Limb (tissue), 2 donors: ENCODE data around the gene FNDC10.
"Not testable (repeated sequence)": the region's sequence is repeated elsewhere in the genome, so short reads cannot be mapped to it uniquely, and the experiment has no call there.

Source experiments
- DNase-seq, 2 donors: peaks; one replicate each; pipeline ENCODE4 v3.0.0-alpha.2; 2016; ENCODE audit errors: extremely low spot score in 2 of 2

Gene FNDC10

DNA sequence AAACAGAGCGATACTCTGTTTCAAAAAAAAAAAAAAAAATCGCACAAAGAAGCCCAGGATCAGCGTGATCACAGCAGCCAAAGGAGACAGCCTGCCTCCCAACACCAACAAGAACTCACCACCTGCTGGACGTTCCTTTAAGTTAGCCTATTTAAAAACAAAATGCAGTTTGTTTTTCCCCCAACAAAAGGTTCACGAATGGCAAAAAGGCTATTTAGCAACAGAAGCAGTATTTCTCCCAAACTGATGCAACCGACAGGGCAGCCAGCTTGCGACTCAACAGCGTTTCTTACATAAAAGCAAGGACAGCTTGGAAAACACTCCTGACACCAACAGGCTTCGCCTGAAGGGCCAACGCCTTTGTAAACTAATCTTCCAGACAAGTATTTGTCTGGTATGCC lies 32.0 kb downstream of the FNDC10 start:
- DNase-seq, result no peak

DNA sequence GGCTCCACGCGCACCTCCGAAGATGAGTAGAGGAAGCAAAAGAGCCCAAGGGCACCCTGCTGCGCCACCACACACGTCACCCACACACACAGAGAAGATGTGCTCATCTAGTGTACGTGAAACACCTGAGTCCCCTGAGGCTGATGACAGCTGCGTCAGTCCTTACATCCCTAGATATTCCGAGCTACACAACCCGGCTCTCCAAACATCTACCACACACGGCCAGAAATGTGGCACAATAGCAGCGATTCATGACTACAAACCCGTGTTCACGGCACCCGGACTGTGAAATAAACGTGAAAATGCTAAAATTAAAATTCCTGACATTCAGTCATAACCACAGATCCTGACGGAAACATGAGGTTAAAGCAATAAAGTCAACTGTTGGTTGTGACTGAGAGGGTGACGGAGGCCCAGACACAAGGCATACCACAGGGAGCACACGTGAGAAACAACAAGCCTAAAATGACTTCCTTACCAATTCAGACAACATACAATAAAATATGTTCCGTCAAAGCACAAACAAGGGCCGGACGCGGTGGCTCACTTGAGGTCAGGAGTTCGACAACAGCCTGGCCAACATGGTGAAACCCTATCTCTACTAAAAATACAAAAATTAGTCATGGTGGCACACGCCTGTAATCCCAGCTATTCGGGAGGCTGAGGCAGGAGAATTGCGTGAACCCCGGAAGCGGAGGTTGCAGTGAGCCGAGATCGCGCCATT lies 32.6 kb downstream of the FNDC10 start:
- no peak for DNase-seq

DNA sequence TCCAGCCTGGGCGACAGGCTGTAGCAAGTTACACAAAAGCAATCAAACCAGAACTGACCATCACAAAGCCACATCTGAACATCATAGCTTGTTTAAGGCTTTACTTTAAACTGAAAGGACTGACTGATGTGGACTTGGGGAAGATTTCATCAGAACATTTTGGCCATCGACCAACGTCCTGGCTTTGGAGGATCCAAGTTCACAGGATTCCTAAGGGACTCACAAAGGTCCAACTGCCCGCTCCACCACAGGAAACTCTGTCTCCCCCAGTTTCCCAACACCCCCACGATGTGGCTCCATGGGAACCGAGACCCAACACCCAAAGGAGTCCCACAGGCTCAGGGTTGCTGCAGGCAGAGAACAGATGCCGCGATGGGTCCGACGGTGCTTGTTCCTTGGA lies 34.6 kb downstream of the FNDC10 start:
- DNase-seq, result no peak

DNA sequence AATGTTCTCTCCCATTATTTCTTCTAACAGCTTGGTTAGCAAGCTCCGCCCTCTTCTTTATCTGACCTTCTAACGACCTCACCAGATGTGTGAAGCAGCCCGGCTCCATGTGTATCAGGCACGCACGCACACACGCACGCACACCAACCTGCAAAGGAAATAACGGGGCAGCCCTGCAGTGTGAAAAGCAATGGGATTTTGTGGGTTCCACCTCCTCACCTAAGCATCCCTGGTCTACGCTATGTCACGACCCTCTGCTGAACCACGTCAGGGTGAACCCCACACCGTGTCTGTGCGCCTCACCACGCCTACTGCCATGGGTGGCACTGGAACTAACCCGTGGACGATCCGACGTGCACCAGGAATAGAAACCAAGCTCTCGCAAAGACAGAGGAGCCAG lies 35.7 kb downstream of the FNDC10 start:
- no peak for DNase-seq

DNA sequence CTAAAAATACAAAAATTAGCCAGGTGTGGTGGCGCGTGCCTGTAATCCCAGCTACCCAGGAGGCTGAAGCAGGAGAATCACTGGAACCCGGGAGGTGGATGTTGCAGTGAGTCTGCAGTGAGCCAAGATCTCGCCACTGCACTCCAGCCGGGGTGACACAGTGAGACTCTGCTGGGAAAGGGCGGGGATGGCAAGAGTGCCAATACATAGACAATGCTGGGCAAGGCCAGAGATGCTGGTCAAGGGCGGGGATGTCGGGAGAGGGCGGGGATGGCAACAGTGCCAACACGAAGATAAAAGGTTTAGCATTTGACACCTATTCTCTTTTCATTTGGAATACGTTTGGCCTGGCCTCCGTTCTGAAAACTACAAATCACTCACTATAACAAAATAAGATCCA lies 36.2 kb downstream of the FNDC10 start:
- no peak for DNase-seq

DNA sequence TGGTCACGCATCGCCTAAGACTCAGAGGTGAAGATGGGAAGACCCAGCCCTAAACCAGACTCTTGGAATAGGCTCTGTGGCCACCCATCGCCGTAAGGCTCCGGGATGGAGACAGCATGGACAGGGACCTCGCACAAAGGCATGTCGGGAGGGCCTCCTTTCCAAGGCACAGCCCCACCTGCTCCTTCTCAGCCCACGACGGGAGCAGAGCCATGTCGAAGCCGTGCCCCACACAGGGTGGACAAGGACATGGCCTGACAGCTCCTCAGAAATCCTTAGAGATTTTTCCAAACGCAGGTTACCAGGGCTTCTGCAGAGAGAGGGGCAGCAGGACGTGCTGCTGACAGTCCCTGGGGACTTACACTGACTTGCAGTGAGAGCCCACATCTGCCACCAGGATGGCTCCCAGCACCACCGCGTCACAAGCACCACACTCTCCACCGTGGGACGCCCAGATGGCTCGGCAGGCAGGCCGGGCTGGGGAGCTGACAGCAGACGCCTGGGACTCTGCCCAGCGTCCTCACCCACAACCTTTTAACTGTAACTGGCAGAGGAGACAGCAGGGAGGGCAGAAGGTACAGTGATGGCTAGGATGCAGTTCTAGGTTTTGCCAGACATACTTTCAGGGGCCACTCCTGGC lies 37.3 kb downstream of the FNDC10 start:
- no peak for DNase-seq

DNA sequence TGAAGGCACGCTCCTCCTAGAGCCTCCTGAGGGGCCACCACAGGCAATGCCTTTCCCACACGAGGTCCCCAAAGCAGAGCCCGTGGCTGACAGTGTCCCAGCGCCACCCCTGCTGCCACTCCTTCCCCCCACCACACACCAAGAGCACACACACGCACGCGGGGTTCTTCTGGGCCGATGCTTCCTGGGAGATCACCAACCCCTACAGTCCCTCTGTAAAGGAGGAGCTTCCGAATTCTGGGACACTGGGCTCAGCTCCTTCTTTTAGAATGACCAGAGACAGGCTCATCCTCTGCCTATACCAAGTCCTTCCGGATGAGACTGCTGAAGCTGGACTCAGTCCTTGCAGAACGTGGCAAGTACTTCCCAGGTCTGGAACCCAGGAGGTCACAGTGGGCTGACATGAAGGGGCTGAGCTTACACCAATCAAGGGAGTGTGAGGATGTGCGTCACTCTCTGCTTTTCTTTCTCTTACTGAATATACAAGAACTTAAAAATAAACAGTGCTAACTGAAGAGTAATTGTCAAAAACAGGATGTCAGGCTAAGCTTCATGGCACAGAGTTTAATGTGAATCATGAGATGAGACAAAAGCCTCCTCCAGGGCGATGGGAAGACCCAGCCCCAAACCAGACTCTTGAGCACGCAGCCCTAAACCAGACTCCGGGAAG lies 38.0 kb downstream of the FNDC10 start:
- no peak for DNase-seq

DNA sequence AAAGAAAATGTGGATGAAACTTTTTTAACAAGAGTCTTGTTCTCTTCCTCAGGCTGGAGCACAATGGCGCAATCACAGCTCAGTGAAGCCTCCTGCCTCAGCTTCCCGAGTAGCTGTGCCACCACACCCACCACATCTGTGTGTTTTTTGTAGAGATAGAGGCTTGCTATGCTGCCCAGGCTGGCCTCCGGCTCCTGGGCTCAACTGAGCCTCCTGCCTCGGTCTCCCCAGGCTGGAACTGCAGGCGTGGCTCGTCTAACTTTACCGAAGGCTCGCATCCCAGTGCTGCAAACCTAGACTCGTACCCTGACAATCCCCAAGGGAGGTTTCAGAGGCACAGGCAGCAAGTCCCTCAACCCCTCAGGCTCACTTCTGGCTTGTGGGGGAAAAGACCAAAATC lies 39.8 kb downstream of the FNDC10 start:
- no peak for DNase-seq

DNA sequence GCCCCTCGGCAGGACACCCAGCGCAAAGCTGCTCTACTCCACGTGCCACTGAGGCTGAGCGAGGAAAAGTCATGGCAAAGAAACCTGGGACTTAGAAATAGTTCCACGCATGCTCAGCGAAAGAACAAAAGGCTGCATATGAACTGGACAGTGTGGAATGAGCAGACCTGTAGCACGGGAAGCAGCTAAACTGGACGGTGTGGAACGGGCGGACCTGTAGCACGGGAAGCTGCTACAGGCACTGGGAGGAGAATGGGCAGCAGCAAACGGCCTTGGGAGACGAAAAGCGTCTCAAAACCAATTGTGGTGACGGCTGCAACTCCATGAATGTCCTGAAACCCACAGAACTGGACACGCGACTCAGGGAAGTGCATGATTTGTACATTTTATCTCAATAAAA lies 40.9 kb downstream of the FNDC10 start:
- no peak for DNase-seq

DNA sequence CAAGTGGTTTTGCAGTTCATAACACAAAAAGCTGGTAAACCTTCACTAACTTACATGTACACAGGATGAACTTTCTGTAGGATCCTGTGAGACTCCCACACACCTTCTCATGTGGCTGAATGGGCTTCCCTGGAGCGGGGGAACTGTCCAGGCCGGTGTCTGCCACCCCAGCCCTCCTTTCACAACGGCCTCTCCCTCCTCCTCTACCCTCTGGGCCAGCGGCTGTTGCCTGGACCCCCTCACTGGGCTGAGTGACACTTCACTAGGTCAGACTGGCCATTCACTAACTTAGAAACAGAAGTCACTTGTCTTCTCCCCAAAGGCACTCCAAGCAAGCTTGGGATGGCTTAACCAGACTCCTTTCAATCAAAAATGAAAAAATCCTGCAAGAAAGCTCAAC lies 41.3 kb downstream of the FNDC10 start:
- DNase-seq, result no peak

DNA sequence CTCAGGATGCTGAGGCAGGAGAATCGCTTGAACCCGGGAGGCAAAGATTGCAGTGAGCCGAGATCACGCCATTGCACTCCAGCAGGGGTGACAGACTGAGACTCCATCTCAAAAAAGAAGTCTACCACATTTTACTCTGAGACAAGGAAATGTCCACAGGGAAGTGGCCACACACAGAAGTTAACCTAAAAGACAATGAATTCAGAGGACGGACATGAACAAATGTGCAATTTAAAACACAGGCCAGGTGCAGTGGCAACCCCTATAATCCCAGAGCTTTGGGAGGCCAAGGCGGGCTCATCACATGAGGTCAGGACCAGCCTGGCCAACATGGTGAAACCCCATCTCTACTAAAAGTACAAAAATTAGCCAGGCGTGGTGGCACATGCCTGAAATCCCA lies 42.2 kb downstream of the FNDC10 start:
- not testable (repeated sequence) for DNase-seq

DNA sequence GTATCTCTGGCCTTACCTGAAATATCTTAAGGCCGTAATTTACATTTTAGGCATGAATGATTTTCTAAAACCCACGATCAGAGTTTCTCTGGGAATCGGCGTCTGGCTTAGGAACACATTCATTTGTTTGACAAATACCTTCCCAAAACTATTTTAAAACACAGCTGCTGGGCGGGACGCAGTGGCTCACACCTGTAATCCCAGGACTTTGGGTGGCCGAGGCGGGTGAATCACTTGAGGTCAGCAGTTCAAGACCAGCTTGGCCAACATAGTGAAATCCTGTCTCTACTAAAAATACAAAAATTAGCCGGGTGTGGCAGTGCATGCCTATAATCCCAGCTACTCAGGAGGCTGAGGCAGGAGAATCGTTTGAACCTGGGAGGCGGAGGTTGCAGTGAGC lies 43.0 kb downstream of the FNDC10 start:
- DNase-seq, result not testable (repeated sequence)

DNA sequence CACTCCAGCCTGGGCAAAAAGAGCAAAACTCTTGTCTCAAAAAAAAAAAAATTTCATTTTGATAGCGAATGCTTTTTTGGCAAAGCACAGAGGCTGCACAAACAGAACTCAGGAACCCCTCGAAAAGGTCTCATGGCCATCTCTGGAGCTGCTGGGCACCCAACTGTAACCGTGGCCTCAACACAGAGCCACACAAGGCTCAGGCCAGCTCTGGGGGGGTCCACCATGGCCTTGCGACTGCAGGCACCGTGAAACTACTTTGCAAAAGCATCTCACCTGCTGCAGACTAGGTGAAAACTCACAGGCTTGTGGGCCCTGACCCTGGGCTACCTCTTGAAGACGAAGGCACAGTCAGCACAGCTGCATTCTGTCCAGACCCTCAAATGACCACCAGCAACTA lies 43.4 kb downstream of the FNDC10 start:
- no peak for DNase-seq

DNA sequence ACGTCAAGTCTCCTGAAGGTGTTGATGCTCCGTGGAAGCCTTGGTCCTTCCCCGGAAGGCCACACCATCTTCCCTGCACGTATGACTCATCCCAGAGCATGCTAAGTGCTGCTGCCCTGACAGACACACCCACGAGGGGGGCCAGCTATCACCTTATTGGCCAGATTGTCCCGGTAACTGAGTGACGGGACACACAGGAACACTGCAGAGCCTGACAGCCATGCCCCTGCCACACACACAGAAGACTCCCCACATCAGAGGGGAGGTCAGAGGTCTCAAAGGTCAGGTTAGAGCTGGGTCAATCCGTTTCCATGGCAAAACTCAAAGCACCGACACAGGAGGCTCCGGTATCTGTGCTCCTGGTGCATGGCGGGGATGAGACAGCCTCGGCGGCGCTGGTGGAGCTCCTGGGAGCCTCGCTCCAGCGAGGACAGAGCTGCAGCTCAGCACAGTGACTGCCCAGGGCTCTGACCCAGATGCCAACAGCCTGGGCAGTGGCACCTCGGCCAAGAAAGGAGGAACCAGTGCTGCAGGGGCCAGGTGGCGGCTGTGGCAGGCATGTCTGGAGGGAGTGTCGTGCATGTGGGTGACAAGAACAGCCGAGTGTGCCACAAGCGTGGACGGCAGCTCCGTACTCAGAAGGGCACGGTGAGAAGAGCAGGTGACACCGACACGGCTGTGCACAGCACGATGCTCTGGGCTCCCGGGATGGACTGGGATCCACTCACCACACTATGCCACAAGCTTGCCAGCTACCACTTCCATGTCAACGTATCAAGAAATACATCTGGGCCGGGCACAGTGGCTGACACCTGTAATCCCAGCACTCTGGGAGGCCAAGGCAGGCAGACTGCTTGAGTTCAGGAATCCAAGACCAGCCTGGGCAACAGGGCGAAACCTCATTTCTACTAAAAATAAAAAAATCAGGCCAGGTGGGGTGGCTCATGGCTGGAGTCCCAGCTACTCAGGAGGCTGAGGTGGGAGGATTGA lies 44.7 kb downstream of the FNDC10 start:
- DNase-seq, result no peak

DNA sequence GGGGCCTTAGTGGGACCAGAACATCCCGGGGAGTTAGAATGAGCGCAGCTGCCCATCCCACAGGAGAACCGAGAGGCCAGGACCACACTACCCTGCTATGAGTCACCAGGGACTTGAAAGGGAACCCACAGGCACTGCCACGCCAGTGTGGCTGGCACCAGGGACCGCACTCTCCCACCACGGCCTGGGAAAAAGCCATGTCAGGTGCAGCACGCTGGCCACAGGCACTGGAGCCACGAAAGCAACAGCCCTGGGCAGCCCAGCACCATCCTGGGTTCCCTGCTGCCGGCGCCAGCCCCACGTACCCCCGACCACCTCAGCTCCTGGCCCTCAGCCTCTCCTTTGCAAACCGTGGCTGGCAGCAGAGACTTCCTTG lies 45.4 kb downstream of the FNDC10 start:
- DNase-seq, result no peak

DNA sequence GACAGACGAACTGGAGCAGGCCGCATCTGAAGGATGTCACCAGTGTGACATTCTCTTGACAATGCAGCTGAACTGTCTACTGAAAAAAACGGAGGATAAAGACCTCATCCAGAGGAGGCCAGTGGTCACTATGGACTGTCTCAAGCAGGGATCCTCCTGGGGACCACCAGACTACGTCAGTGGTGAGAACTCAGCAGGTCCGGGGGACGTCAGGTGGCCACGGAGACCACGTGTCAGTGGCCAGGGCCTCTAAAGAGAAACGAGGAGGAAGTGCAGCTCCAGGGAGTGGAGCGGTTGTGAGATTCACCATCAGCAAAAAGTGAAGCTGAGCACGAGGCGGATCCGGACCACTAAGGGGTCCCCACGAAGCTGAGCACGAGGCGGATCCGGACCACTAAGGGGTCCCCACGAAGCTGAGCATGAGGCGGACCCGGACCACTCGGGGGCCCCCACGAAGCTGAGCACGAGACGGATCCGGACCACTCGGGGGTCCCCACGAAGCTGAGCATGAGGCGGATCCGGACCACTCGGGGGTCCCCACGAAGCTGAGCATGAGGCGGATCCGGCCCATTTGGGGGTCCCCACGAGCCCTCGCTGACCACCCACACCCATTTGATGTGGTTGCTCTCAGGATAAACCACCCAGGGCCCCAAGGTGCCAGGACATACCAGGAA lies 46.0 kb downstream of the FNDC10 start:
- no peak for DNase-seq

DNA sequence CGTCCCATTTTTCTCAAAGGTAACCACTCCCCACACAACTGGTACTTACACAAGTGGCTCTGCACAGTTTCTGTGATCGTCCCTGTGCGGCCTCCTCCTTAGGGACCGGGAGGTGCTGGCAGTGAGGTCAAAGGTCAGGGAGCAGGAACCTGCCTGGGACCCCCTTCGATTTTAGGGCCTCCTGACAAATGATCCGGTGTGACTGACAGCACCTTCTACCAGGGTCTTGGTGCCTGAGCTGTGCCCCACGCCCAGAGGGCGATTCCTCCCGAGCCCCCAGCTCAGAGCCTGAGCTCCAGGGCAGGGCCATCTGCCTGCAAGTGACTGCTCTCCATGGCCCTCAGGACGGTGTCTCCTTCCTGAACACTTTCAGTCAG lies 47.7 kb downstream of the FNDC10 start:
- no peak for DNase-seq

DNA sequence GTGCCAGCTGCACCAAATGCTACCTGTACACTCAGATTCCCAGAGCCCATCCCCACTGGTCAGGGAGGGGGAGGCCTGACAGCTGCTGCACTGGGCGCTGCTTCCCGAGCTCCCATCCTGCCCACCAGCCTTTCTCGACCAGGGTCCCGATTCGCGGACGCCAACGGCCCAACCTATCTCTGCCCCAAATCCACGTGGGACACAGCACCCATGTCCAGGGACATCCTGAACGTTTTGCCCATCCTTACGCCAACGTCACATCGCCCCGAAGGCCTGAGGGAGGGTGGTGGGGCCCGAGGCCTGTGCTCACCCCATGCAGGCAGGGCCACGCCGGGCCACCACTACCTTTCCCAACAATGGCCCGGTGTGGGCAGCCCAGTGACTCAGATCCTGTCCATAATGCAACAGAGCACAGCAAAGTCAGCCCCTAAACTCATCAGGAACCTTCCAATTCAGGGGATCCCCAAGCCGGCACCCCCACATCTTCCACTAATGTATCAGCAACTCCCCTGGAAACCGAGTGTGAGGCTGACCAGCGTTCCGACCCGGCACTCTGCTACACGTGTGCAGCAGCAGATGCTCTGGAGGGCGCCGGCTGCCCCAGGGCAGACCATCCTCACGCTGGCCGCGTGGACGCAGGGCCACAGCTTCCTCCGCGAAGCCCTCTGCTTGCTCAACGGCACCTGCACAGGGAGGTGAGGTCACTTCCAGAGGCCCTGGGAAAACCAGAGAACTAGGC lies 48.2 kb downstream of the FNDC10 start:
- no peak for DNase-seq

DNA sequence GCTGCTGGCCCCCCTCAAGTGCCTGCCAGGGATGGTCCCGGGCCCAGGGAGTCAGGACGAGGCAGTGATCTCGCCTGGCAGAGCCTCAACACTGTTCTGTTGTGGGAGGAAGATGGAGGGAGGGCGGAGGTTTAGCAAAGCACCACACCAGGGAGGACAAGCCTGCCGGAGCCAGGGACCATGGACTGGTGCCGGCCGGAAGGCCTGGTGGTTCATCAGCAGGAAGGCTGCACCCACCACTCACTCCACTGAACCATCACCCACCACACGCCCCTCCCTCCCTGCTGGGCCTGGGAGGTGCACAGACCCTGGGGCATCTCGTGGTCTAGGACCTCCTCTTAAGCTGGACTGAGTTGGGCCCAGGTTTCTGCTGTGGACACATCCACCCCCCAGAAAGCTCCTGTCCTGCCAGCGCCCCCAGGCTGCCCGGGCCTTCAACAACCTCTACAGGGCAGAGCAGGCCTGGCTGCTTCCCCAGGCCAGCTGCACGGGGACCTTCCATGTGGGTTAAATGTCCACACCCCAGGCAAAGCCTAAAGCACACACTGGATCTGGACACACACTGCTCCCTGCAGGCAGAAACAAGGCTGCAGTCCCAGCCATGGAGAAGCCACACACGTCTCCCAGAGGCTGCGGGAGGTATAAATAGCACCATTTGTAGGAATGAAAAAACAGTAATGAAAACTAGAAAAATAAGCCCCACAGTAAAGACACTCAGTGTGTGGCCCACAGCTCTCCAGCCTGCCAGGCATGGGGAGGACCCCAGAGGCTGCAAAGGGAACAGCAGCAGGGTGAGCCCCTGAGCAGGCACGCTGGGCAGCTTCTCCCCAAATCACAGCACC lies 49.1 kb downstream of the FNDC10 start:
- peak in 1 of 2 donors; percentile 43 for DNase-seq

DNA sequence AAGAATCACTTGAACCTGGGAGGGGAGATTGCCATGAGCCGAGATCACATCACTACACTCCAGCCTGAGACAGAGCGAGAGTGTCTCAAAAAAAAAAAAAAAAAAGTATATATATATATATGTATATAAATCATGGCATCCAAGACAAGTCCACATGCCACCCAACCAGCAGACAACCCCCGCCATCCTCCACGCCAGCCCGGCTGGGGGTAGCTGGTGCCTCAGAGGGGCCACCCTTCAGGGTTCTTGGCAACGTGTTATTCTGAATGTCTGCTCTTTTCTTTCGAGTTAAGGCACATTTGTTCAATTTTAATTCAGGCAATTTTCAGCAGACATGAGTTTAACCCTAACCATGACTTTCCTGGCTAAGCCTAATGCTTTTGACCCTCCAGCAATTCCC lies 49.8 kb downstream of the FNDC10 start:
- no peak for DNase-seq
